BJ (cell line): ENCODE data around the gene PLA2G2E. TPM values are rescaled to one million over a fixed set of nuclear protein-coding genes. Genes with fewer than 3 reads are reported as not detected.

Experiments
- CTCF ChIA-PET: fragments of 350-600 bp; formaldehyde crosslinking; extraction: SDS; loops from one replicate; lab custom pipeline; 2021; ENCODE audit warnings: antibody characterized with exemption, inconsistent platforms; lab: Yijun Ruan, JAX
- POLR2A ChIA-PET: fragments of 300-600 bp; sonication (Branson Sonifier 250); formaldehyde crosslinking; extraction: SDS; loops from one replicate; lab custom pipeline; 2021; ENCODE audit warnings: antibody characterized with exemption; lab: Charles Lee
- DNase-seq: peaks from one replicate; pipeline ENCODE4 v3.0.0-alpha.2; 2011; ENCODE audit warnings: low read depth
- H3K27me3 ChIP-seq: 2 replicates; pipeline ENCODE4 v1.6.0; 2011; ENCODE audit warnings: low read length; ENCODE audit not compliant: control insufficient read depth, insufficient read depth
- H3K36me3 ChIP-seq: 2 replicates; pipeline ENCODE4 v1.5.1; 2011; ENCODE audit warnings: low read length; ENCODE audit not compliant: control insufficient read depth, insufficient read depth
- H3K4me3 ChIP-seq: 2 replicates; pipeline ENCODE4 v1.5.1; 2011; ENCODE audit warnings: low read depth, mild to moderate bottlenecking, control low read depth, low read length
- CTCF ChIP-seq: IDR thresholded peaks from 2 replicates; pipeline ENCODE4 v1.5.1; 2011; ENCODE audit warnings: low read depth, mild to moderate bottlenecking, control low read depth, inconsistent platforms, low read length, moderate library complexity; ENCODE audit not compliant: insufficient read depth
- polyA plus RNA-seq: library from polyadenylated mRNA; depleted of rRNA; stranded (reverse); fragments of >200 nt; gene quantifications from 2 replicates; pipeline ENCODE4 v1.2.3, GENCODE V29; 2011

Gene PLA2G2E
- polyA plus RNA-seq, 1 experiment: not detected

- ChIA-PET POLR2A (no interaction called here), CTCF (interaction anchor here (0.6 to 1.1 kb wide), 2 partner anchors 10 to 104 kb away, joined by 3 to 5 read pairs; no protein-coding TSS in a partner anchor)
- no peak for TF ChIP-seq CTCF
Measured at GRCh38 chr1:19964542-19964941, 41.1 kb upstream of the PLA2G2E start.

GRCh38 chr1:19963636-19964035 lies 40.2 kb upstream of the PLA2G2E start:
- CTCF ChIA-PET: interaction anchor here (1.1 kb wide), 1 partner anchor 11 kb away, joined by 5 read pairs; no protein-coding TSS in a partner anchor
- POLR2A ChIA-PET: no interaction called here
- no peak for TF ChIP-seq CTCF
- H3K4me3 ChIP-seq: no peak overlapping the region
- no peak for DNase-seq
- no peaks in the 10 kb centered on the region for H3K36me3 ChIP-seq
- H3K27me3 ChIP-seq: peaks cover 7% of the 10 kb centered on the region

More at GRCh38 chr1:19964542-19964941, 41.1 kb upstream of the PLA2G2E start:
- no peaks in the 10 kb centered on the region for H3K36me3 ChIP-seq
- no peak overlapping the region for H3K4me3 ChIP-seq
- no peak for DNase-seq
- peaks cover 4% of the 10 kb centered on the region for H3K27me3 ChIP-seq

- Histone ChIP-seq H3K27me3 (peaks cover 7% of the 10 kb centered on the region), H3K4me3 (no peak overlapping the region), H3K36me3 (no peaks in the 10 kb centered on the region)
- TF ChIP-seq CTCF: no peak
- POLR2A ChIA-PET: no interaction called here
- no peak for DNase-seq
- CTCF ChIA-PET: no interaction called here
Measured at GRCh38 chr1:19960591-19960990, 37.2 kb upstream of the PLA2G2E start.

- ChIA-PET POLR2A (no interaction called here), CTCF (interaction anchor here (1.4 kb wide), 1 partner anchor 17 kb away, joined by 3 read pairs; no protein-coding TSS in a partner anchor)
- no peak for DNase-seq
- H3K27me3 ChIP-seq: peaks cover 6% of the 10 kb centered on the region
- no peak for TF ChIP-seq CTCF
- no peaks in the 10 kb centered on the region for H3K36me3 ChIP-seq
- no peak overlapping the region for H3K4me3 ChIP-seq
Measured at GRCh38 chr1:19957779-19958178, 34.4 kb upstream of the PLA2G2E start.

- POLR2A ChIA-PET: no interaction called here
- CTCF ChIA-PET: no interaction called here
- no peaks in the 10 kb centered on the region for H3K36me3 ChIP-seq
- DNase-seq: no peak
- H3K27me3 ChIP-seq: peaks cover 6% of the 10 kb centered on the region
- TF ChIP-seq CTCF: no peak
- no peak overlapping the region for H3K4me3 ChIP-seq
Measured at GRCh38 chr1:19955534-19956170, 32.2 kb upstream of the PLA2G2E start.
